Mesangial cell (primary cell): Measurements from ENCODE around the gene TMC4. TPM values are rescaled to one million over a fixed set of nuclear protein-coding genes. Genes with fewer than 3 reads are reported as not detected.

Experiments
- total RNA-seq: library from RNA; depleted of rRNA; stranded (reverse); fragments of >200 nt; gene quantifications from 2 replicates; pipeline ENCODE4 v1.2.3, GENCODE V29; 2015

TMC4 gene, protein sequence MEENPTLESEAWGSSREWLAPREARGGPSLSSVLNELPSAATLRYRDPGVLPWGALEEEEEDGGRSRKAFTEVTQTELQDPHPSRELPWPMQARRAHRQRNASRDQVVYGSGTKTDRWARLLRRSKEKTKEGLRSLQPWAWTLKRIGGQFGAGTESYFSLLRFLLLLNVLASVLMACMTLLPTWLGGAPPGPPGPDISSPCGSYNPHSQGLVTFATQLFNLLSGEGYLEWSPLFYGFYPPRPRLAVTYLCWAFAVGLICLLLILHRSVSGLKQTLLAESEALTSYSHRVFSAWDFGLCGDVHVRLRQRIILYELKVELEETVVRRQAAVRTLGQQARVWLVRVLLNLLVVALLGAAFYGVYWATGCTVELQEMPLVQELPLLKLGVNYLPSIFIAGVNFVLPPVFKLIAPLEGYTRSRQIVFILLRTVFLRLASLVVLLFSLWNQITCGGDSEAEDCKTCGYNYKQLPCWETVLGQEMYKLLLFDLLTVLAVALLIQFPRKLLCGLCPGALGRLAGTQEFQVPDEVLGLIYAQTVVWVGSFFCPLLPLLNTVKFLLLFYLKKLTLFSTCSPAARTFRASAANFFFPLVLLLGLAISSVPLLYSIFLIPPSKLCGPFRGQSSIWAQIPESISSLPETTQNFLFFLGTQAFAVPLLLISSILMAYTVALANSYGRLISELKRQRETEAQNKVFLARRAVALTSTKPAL
- total RNA-seq = 4.1 TPM in 1 of 2 replicates, not detected in the other

GRCh38 chr19:54172471-54173358 is at the start of gene TMC4:
Gene TMC4, minus strand, starts transcription at chr19:54173160. Its CDS starts 43 bp downstream, at chr19:54173117.

GRCh38 chr19:54191011-54191810 is 18.3 kb upstream of the TMC4 start, which contains the start of gene TSEN34:
Gene TSEN34, plus strand, starts transcription at chr19:54191308. Its CDS starts 57 bp downstream, at chr19:54191365.

DNA sequence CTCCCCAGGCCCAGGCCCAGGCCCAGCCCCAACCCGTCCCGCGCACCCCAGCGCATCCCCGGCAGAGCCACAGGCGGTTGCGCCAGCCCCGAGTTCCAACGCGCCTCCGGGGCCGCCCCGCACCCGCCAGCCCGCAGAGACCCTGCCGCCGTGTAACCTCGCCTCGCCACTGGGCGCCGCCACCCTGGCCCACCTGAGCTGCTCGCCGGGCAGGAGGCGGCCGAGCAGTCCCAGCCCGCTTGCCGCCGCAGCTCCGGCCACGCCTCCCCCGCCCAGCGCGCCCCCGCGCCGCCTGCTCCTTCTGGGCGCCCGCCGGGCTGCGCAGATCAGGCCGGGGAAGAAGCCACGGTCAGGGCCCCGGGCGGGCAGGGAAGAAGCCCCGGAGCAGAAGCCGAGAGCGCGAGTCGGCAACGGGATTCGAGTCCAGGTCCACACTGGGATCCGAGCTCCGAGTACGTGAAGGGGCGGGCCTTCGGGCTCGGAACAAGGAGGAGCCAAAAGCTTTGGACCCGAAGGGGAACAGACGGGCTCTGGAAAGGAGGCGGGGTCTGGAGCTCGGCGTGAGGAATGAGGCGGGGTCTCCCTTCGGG is 16.3 kb upstream of the TMC4 start, which contains the start of gene MBOAT7:
Gene MBOAT7 (minus strand): TSS at position 436 of the 590 bp plus-strand sequence. CDS start 1,072 bp downstream, outside the sequence.

DNA sequence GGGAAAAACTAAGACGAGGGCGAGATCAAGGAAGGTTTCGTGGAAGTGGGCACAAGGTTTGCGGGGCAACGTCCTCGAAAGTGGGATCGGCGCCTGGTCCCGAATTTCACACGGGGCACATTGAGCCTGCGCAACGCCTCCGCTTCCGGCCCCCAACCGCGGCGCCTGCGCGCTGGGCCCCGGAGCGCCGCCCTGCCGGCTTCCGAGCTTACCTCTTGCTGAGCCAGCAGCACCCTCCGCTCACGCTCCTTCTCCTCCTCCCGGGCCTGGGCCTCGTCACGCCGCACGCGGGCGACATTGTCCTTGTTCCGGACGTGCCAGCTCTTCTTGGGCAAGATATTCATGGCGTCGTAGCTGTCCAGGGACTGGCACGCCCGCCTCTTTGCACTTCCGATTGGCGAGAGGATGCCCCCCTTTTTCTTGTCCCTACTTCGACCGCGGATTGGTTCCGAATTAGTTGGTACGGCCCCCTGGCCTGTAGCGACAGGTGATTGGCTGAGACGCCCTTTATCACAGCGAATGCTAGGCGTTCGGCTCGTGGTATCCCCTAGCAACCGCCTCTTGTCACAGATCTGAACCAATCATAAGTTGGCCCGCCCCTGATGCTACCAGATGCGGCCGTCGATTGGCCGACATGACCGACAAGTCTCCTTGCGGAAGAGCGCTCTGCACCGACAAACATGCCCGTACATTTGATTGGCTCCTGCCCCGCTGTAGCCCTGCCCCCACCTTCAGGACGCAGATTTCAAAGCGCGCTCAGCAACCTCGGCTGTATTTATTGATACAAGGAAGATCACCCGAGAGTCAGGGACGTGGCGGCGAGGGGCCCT is 13.4 kb downstream of the TMC4 start, which contains the start of gene LENG1:
Gene LENG1 (minus strand): TSS at position 370 of the 830 bp plus-strand sequence. CDS start 26 bp downstream, at position 344.

DNA sequence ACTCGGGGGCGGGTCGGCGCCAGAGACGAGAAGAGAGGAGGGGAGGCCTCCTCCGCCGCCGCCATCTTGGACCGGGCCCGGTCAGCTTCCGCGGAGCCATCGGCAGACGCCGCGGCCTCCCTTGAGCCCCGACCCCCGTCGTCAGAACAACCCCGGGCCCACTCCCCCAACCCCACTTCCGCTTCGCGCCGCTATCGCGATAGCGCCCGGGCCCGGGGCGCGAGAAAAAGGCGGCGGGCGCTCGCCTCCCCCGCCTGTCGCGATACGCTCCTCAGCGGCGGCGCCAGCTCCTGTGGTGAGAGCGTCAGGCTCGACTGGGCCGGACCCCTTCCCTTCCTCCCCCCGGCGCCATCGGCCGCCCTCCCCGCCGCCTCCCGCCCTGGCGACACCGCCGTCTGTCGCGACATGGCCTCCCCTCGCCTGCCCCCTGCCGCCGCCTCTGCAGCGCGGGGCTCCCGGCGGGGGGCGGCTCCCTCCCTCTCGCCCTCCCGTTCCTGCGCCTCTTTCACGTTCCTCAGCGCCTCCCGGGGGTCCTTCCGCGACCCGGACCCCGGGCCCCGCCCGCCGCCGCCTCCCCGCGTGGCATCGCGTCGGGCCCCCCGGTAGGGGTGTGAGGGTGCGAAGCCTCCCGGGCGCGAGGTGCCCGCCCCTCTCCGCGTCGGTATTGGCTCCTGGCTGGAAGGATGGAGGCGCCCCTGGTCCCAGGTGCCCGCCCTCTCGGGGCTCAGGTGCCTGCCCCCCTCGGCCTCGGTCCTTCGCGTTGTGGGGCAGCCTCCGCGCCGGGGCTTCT is 35.1 kb downstream of the TMC4 start, which contains the start of gene CNOT3:
Gene CNOT3 (plus strand): TSS at position 64 of the 790 bp plus-strand sequence. CDS start 5,217 bp downstream, outside the sequence.

DNA sequence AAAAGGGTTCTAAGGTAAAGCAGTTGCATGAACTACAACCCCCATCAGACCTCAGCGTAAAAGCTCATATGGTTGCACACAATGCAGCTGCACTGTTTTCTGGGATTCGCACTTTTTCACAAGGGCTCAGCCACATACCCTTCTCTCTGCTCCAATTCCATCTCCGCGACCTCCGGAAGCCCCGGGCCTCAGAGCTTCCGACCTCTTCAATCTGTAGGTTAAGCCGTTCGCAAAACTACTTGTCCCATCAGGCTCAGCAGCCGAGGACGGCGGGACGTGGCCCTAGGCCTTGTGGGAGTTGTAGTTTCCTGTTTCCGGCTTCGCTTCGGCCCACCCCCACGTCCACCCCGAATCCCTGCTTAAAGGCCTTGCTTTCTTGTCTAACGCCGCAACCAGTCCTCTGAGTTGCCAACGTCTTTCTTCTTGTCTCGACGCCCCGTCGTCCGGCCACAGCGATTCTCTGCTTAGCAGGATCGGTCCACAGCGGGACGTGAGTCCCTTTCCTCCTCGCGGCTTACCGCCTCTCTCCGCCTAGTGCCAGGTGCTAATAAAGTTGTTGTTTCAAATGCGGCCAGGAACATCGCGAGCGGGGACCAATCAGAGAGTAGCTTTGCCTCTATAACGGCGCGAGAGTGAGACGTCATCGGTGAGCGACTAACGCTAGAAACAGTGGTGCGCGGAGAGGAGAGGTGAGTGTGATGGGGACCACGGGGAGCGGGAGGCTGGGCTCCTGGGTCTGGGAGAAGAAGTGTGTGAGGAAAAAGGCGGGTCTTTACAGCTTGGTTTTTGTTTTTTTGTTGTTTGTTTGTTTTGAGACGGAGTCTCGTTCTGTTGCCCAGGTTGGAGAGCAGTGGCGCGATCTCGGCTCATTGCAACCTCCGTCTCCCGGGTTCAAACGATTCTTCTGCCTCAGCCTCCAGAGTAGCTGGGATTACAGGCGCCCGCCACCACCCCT is 57.6 kb downstream of the TMC4 start, which contains the start of the genes PRPF31 and TFPT:
Gene PRPF31 (plus strand): TSS at position 646 of the 955 bp plus-strand sequence. CDS start 2,525 bp downstream, outside the sequence.
Gene TFPT (minus strand): TSS at position 549 of the 955 bp plus-strand sequence. CDS start 388 bp downstream, at position 161.

Other genes starting within 250 kb of the TMC4 start
- under 0.01 and 0.13 TPM in 2 replicates for gene CACNG8, start 210.2 kb downstream of the TMC4 start, total RNA-seq
- 0.89 TPM in 1 of 2 replicates, not detected in the other for gene CACNG6, start 181.5 kb downstream of the TMC4 start, total RNA-seq
- gene VSTM1, start 109.3 kb downstream of the TMC4 start, total RNA-seq = not detected in 2 replicates
- not detected in 2 replicates for gene TARM1, start 91.8 kb downstream of the TMC4 start, total RNA-seq
- 1.5 TPM in 1 of 2 replicates, not detected in the other for gene OSCAR, start 72.4 kb downstream of the TMC4 start, total RNA-seq
- 38.1 and 79.7 TPM in 2 replicates for gene NDUFA3, start 70.3 kb downstream of the TMC4 start, total RNA-seq
- gene TFPT, start 57.5 kb downstream of the TMC4 start, total RNA-seq = 15.0 and 16.8 TPM in 2 replicates
- gene PRPF31, start 57.4 kb downstream of the TMC4 start, total RNA-seq = 75.3 and 100 TPM in 2 replicates
- 17.9 and 20.4 TPM in 2 replicates for gene CNOT3, start 35.4 kb downstream of the TMC4 start, total RNA-seq
- 3.5 and 5.2 TPM in 2 replicates for gene LENG1, start 13.4 kb downstream of the TMC4 start, total RNA-seq
- gene MBOAT7, start 16.4 kb upstream of the TMC4 start, total RNA-seq = 140 and 150 TPM in 2 replicates
- 106 and 125 TPM in 2 replicates for gene TSEN34, start 18.1 kb upstream of the TMC4 start, total RNA-seq
- 1,803 and 1,860 TPM in 2 replicates for gene RPS9, start 27.7 kb upstream of the TMC4 start, total RNA-seq
- 1.1 TPM in 1 of 2 replicates, not detected in the other for gene LILRB3, start 49.8 kb upstream of the TMC4 start, total RNA-seq
- gene LILRA6, start 69.6 kb upstream of the TMC4 start, total RNA-seq = not detected in 2 replicates
- not detected in 2 replicates for gene LILRB5, start 84.1 kb upstream of the TMC4 start, total RNA-seq
- not detected in 2 replicates for gene LILRB2, start 108.0 kb upstream of the TMC4 start, total RNA-seq
- not detected in 2 replicates for gene LILRA5, start 140.0 kb upstream of the TMC4 start, total RNA-seq
- gene LILRA4, start 166.0 kb upstream of the TMC4 start, total RNA-seq = not detected in 2 replicates
- not detected in 2 replicates for gene LAIR1, start 191.8 kb upstream of the TMC4 start, total RNA-seq
- not detected in 2 replicates for gene TTYH1, start 242.3 kb upstream of the TMC4 start, total RNA-seq